Stimulated activated CD8-positive, alpha-beta memory T cell treated with anti-CD3 and anti-CD28 coated beads, Interleukin-7, amount 100 ng/mL, for 24 hours (primary cell): ENCODE measurements around the gene IRGQ.
A peak's percentile ranks its signal among the peaks of the same experiment; 100 is the strongest.
"Not testable (repeated sequence)": the region's sequence is repeated elsewhere in the genome, so short reads cannot be mapped to it uniquely, and the experiment has no call there.

ENCODE experiments used
- DNase-seq: peaks from one replicate; pipeline ENCODE4 v3.0.0-alpha.2; 2020; ENCODE audit warnings: low read depth

The IRGQ gene, protein sequence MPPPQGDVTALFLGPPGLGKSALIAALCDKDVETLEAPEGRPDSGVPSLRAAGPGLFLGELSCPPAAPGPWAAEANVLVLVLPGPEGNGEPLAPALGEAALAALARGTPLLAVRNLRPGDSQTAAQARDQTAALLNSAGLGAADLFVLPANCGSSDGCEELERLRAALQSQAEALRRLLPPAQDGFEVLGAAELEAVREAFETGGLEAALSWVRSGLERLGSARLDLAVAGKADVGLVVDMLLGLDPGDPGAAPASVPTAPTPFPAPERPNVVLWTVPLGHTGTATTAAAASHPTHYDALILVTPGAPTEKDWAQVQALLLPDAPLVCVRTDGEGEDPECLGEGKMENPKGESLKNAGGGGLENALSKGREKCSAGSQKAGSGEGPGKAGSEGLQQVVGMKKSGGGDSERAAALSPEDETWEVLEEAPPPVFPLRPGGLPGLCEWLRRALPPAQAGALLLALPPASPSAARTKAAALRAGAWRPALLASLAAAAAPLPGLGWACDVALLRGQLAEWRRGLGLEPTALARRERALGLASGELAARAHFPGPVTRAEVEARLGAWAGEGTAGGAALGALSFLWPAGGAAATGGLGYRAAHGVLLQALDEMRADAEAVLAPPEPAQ

DNA sequence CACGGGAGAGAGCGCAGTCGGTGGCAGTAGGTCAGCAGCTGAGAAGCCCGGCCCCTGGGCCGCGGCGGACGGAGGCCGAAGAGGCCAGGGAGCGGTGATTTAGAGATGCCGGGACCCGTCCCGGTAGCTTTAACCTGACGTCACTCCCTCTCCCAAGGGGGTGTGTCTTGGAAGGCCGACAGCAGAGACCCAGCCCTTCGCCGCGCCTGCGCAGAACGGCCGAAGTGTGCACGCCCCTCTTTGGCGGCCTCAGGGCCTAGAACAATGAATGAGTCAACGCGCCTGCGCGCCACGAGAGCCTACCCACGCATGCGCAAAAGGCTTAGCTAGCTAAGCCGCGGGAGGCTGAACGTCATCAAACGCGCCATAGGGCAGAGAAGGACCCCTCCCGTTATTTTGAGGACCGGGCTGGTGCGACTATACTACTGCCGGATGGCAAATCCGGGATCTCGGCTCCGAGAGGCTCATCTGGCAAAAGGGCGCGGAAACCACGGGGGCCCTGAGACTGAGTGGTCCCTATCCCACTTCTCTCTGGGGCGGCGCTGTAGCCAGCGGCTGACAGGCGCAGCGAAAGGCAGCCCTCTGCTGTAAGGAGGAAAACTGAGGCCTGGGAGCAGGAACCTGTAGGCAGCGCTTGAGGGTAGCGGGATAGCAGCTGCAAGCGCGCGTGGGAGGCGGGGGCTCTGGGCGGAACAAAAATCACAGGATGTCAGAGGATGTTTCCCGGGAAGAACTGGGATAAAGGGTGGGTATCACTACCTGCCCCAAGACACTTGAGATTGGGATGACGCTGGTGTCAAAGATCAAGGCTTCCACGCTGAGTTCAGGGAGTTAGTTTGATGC lies at the start of gene IRGQ, which contains the start of gene ZNF576:
Gene IRGQ (minus strand): TSS at position 136 of the 843 bp plus-strand sequence. CDS start 796 bp downstream, outside the sequence.
Gene ZNF576 (plus strand): TSS at position 597 of the 843 bp plus-strand sequence. CDS start 514 bp downstream, outside the sequence.
- DNase-seq: peak; percentile 100

DNA sequence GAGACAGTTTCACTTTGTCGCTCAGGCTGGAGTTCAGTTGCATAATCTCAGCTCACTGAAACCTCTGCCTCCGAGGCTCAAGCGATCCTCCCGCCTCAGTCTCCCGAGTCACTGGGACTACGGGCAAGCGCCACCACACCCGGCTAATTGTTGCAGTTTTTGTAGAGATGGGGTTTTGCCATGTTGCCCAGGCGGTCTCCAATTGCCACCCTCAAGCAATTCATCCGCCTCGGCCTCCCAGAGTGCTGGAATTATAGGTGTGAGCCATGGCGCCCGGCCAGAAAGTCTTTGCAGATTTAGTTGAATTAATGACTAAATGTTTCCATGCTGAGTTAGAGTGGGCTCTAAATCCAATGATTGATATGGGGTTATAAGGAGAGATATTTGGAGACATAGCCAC lies 48.2 kb upstream of the IRGQ start:
- no peak for DNase-seq

DNA sequence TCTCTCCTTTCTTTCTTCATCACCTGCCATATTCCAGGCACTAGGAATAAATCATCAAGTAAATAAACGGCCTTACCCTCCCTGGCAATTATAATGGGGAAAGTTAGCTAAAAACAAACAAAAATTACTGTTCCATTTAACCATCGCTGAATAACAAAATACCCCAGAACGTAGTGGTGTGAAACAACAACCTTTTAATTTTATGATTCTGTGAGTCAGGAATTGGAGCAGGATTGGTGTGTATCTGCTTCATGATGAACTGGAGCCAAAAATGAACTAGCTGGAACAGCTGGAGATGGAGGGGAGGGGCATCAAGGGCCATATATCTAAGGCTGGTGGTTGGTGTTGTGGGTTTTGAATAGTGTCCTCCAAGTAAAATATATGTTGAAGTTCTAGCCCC lies 47.4 kb upstream of the IRGQ start:
- no peak for DNase-seq

DNA sequence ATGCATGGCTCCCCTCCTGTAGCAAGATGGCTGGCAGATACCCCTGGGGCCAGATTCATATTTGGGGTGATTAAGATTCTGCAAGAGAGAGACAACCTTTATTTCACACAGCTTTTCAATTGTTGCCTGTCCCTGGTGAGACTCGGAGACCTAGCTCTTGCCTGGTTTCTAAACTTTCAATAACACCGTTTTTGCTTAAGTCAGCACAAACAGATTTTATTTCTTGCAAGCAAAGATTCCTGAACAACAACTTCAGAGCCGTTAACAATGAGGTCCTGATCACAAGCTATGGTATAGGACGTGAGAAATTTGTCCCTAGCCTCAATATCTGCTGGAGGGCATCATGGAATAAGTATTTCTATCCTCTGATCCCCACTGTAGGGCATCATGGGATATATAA lies 46.6 kb upstream of the IRGQ start:
- no peak for DNase-seq

DNA sequence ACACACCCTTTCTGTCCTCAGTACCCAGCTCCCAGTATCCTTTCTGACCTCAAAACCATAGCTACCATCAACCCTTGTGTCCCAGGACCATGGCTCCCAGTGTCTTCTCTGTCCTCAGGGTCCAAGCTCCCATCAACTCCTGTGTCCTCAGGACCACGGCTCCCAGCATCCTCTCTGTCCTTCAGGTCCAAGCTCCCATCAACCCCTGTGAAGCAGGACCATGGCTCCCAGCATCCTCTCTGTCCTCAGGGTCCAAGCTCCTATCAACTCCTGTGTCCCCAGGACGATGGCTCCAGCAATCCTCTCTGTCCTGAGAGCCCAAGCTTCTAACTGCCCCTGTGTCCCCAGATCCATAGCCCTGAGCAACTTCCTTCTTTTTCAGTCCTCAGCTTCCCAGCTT lies 45.4 kb upstream of the IRGQ start:
- DNase-seq: no peak

DNA sequence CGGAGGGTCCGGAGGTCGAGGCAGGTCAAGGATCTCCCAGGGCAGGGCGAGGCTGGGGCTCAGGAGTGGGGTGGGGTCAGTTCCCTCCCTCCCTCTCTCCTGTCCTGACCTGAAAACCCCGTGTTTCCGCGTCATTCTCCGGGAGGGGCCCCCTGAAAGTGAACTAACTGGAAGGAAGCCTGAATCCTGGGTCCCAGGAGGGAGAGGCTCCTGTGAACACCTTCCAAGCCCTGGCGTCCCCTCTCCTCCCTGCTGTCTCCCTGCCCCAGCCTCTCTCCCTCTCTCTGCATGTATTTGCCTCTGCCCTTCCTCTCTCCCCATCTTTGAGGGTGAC lies 44.5 kb upstream of the IRGQ start:
- DNase-seq: no peak

DNA sequence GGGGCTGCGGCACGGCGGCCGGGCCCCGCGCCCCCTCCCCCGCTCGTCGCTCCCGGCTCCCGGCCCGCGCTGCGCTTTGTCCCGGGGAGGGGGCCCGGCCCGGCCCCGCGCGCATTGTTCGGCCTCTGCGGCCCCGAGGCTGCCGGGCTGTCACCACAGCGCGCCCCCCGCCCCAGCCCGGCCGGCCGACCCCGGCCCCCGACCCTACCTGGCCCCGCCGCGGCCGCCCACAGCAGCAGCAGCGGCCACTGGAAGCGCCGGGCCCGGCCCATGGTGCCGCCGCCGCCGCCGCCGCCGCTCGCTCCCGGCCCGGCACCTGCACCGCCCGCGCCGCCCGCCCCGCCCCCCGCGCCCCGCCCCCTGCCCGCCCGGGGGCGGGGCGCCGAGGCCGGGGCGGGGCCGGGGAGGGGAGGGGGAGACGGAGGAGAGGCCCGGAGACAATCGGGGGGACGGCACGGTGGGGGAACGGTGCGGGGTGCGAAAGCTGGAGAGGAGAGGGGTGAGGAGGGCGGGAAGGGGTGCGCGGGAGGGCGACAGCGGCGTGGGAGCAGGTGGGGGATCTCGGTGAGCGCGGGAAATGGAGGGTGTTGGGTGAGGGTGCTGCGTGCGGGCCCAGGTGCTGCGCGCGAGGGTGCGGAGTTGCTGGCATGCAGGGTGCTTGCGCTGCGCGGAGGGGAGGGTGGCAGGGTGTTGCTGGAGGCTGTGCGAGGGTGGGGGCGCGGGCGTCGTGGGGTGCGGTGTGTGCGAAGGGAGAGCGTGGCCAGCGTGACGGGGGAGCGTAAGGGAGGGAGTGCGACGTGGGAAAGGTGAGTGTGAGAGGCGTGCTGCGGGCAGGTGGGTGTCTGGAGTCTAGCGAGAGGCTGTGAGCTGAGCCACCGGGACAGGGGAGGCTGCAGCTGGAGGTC lies 43.8 kb upstream of the IRGQ start, which contains the start of gene CADM4:
Gene CADM4 (minus strand): TSS at position 332 of the 905 bp plus-strand sequence. CDS start 60 bp downstream, at position 272.
- no peak for DNase-seq

DNA sequence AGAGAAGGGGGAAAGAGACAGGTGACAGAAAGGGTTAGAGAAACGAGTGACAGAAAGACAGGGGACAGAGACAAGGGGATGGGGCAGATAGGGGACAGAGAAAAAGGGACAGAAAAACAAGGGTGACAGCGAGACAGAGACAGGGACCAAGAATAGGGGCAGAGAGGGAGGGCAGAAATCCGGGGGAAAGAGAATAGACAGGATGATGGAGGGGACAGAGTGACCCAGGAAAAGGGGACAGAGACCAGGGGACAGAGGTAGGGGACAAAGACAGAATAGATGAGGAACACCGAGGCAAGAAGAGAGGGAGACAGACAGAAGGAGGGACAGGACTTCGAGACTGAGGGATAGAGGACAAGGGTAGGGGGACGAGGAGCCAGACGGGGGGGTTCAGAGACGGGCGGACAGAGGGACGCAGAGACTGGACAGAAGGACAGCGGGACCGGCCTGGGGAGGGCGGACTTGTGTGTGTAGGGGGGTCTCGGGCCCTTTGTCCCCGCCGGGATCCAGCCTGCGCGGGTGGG lies 43.1 kb upstream of the IRGQ start:
- no peak for DNase-seq

DNA sequence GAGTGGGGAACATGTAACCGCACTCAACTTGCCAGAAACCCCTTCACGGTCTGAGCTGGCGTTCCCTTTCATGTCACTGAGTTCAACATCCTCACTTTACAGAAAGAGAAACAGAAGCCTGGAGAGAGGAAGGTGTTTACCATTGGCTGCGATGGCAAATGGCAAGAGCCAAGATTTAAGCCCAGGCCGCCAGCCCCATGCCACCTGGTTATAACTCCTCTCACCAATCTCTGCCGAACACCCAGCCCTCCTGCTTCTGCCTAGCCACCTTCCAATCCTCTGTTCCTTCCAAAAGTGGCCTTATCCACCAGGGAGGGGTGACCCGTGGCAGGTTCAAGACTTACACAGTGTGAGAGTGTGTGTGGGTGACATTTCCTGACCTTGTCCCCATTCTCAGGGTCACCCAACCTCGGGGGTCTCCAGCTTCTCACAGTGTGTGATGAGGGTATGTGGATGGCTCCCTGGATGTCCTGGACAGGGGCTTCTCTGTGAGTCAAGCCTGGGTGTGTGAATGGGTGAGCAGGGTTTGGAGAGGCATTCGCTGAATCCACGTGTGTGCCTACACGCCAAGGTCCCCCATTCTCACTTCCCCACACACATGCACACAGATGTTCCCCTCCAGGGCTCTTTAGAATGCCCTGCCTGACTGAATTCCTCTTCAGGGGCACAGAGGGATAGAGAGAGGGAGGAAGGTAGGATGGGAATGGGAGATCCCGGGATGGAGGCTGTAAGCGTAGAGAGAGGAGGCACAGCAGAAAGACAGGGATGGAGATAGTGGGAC lies 42.5 kb upstream of the IRGQ start:
- DNase-seq: no peak

DNA sequence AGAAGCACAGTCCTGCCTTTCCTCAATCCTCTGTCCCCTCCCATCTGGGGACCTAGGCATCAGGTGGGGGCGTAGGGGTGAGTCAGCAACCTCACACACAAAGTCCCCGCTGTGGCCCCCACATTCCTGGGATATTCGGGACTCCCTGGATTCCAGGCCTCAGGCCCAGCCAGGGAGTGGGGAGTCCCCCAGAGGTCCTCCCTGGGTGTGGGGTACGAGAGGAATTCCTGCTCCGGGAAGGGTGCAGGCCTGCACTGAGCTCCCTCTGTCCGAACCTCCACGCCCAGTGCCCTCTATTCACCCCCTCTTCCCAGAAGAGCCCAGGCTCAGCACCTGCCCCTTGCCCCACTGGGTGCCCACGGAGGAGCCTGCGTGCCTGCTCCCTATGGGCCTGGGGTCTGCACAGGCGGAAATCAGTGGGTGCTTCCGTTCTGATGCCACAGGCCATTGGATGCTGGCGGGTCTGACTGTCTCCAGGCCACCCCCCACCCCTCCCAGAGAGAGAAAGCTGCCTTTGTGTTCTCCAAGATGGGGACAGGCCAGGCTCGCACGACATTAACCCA lies 40.3 kb upstream of the IRGQ start:
- DNase-seq: no peak

DNA sequence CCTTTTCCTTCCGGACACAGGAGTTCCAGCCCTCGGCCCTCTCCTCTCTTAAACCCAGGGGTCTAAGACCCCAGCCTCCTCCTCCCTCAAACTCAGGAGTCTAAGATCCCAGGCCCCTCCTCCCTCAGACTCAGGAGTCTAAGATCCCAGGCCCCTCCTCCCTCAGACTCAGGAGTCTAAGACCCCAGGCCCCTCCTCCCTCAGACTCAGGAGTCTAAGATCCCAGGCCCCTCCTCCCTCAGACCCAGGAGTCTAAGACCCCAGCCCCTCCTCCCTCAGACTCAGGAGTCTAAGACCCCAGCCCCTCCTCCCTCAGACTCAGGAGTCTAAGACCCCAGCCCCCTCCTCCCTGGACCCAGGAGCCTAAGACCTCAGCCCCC lies 39.6 kb upstream of the IRGQ start:
- not testable (repeated sequence) for DNase-seq

DNA sequence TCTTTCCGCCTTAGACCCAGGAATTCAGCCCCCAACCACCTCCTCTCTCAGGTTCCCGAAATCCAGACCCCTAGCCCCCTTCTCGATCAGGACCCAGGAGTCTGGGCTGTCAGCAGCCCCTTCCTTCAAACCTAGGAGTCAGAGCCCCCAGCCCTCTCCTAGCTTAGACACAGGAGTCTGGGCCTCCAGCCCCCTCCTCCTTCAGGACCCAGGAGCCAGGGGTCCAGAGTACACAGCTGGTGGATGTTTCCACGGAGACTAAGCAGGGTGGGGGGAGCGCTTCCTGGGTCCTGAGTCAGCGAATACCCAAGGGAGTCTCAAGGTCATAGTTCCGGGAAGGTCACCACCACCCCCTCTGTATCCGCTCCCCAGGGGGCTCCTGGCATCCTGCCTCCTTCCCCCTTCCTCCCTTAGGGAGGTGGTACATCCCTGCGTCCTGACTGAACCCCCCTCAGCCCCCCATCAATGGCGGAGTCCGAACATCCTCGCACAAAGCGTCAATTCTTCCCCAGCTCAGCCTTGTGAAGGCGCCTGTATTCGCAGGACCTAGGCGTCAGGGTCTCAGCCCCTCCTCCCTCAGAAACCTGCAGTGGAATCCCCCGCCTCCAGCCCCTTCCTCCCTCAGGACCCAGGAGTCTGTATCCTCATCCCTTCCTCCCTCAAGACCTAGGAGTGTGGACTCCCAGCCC lies 39.1 kb upstream of the IRGQ start:
- no peak for DNase-seq

DNA sequence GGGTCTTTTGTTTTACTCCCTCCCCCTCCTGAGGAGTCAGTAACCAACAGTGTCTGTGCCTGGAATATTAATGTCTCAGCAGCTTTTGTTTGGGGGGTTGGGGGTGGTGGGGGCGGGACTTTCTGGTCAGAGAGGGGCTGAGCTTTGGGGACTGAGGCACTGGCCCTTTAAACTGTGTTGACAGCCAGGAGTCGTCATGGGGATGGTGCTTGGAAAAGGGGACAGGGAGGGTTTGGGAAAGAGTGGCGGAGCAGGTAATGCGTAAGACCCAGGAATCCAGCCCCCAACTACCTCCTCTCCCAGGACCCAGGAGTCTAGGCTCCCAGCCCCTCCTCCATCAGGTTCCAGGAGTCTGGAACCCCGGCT lies 38.6 kb upstream of the IRGQ start:
- no peak for DNase-seq

DNA sequence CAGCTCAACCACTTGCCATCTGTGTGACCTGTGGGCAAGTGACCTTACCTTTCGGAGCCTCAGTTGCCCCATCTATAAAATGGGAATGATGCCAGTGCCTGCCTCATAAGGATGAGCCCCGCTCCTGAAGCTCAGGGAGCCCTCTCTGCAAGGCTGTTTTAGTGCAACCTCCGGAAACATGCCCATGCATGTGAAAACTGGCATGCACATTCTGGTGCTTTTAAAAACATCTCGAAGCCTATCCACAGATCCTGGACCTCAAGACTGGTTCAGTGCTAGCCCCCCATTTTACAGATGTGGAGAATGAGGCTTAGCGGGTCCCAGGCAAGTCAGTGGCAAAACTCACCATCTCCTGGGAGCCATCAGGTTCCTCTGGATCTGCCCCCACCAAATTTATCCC lies 38.1 kb upstream of the IRGQ start:
- DNase-seq: no peak

DNA sequence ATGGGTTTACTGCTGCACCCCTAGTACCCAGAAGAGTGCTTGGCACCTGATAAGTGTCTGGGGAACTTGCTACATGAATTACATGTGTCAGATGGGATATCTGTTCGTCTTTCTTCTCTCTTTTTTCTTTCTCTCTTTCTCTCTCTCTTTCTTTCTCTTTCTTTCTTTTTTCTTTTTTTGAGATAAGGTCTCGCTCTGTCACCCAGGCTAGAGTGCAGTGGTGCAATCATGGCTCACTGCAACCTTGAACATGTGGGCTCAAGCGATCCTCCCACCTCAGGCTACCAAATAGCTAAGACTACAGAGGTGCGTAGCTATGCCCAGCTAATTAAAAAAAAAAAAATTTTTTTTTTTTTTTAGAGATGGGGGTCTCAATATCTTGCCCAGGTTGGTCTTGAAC lies 37.6 kb upstream of the IRGQ start:
- no peak for DNase-seq

DNA sequence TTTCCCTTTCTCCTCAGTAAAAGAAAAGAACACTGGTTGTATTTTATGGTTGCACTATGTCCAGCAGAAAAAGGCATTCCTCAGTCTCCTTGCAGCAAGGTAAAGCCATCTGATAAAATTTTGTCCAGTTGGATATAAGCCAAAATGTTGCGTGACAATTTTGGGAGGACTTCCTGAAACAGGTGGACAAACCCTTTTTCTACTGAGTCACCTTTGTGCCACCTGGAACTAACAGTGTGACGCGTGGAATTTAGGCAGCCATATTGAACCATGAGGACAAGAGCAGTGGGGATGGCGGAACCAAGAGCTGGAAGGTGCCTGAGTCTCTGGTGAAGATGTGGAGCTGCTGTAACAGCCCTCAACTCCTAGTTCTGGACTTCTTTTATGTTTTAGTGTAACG lies 35.6 kb upstream of the IRGQ start:
- DNase-seq: no peak

DNA sequence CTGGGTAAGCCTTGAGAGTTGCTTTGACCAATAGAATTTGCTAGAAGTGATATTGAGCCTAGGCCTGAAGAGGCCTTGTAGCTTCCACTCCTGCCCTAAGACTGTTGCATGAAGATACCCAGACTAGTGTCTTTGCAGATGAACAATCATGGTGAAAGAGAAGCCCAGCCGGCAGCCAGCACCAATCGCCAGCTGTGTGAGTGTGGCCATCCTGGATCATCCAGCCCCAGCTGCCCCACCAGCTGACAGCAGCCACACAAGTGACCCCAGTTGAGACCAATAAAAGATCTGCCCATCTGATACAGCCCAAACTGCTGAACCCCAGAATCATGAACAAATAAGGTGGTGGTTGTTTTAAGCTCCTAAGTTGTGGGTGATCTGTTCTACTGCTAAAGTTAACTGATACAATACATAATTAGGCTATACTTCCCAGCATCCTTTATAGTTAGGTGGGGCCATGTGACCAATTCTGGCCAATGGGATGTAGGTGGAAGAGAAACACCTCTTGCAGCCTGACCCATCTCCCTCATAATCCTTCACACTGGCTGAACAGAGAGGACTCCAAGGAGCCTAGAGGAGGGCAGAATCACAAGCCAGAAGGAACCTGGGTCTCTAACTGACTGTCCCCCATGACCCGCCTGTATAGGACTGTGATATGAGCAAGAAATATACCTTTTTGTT lies 32.9 kb upstream of the IRGQ start:
- DNase-seq: no peak

DNA sequence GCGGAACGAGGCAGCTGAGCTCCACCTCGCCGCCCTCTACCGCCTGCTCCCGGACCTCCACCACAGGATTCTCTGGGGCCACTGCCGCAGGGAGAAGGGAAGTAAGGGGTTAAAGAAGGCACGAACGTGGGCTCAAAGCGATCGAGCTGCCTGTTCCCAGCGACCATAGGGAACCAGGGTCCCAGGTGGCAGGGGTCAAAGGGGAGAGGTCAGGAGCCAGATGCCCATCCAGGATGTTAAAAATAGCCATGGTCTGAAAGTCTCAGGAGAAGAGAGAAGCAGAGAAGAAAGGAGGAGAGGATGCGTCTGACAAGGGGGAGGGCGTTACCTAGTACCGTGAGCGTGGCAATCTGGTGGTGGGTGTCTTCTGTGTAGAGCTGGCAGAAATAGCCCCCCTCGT lies 30.9 kb upstream of the IRGQ start:
- no peak for DNase-seq

DNA sequence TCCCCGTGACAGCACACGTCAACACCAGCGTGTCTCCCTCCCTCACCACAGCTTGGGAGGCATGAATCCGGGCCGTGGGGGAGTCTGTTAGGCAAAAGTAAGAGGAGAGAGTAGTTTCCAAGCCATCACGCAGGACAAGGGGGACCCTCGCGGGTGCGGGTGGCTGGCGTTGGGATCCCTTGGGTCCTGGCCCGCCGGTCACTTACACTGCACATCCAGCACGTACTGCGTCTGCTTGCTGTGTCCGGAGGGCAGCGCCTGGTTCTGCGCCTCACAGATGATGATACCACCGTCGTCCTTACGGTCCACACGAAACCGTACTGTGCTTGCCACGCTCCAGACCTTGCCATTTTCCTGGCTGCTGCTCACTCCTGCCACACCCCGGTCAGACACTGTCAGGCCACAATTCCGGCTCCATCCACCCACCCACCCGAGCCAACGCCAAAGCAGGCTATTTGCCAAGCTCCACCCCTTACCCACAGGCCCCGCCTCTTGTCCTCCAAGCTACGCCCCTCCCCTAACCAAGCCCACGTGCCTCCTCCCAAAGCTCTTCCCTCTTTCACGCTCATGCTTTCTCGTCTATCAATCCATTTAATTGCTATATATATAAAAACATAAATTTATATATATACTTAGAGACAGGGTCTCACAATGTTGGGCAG lies 30.1 kb upstream of the IRGQ start:
- no peak for DNase-seq
